ENCODE data around the gene FBH1. TPM values are rescaled to one million over a fixed set of nuclear protein-coding genes. Genes with fewer than 3 reads are reported as not detected.

Gene FBH1
- total and polyA plus RNA-seq, 10 of the 15 experiments (the other 5 are each of a cell fraction or from before 2014, with no cell fraction given): 6.1 to 67.6 (median 47.2) TPM

GRCh38 chr10:5862360-5862961, 27.6 kb upstream of the FBH1 start (continued):
- no peak for TF ChIP-seq CTCF (IDR thresholded peaks at IDR 0.05 in 2 of 3, conservative IDR thresholded peaks at IDR 0.05 in 1 of 3; ENCODE audit: control insufficient read depth in 2 of 3, extremely low read depth in 1 of 3, insufficient read depth in 1 of 3, low read depth in 3 of 3, low read length in 3 of 3)
- TF ChIP-seq CUX1 (IDR thresholded peaks at IDR 0.05; ENCODE audit: insufficient replicate concordance, low read depth, low read length): no peak
- peak; percentile 75 for TF ChIP-seq NR2C1 (IDR thresholded peaks at IDR 0.05)
- no peak for TF ChIP-seq NFYA (IDR thresholded peaks at IDR 0.05; ENCODE audit: borderline replicate concordance, low read depth, low read length)
- TF ChIP-seq MXI1 (IDR thresholded peaks at IDR 0.05; ENCODE audit: low read depth, low read length): no peak
- peak in 1 of 2 experiments; percentile 82; a peak in 2 of 4 replicates for TF ChIP-seq ETV6 (conservative IDR thresholded peaks at IDR 0.05 in 1 of 2, IDR thresholded peaks at IDR 0.05 in 1 of 2; ENCODE audit: borderline replicate concordance in 1 of 2, low read depth in 1 of 2)
- TF ChIP-seq ZNF24 (IDR thresholded peaks at IDR 0.05): peak; percentile 41; the same call in 1 of the 2 replicates
- peak; percentile 90 for TF ChIP-seq MTA2 (IDR thresholded peaks at IDR 0.05; ENCODE audit: low read depth)
- peak; percentile 85 for TF ChIP-seq BCL11A (IDR thresholded peaks at IDR 0.05; ENCODE audit: low read depth, low read length)
- peak; percentile 67 for TF ChIP-seq PKNOX1 (IDR thresholded peaks at IDR 0.05)
- TF ChIP-seq TCF7 (IDR thresholded peaks at IDR 0.05; ENCODE audit: borderline replicate concordance): peak; percentile 98
- peak; percentile 74 for TF ChIP-seq ZNF687 (IDR thresholded peaks at IDR 0.05)
- no peak for TF ChIP-seq SIN3A (IDR thresholded peaks at IDR 0.05; ENCODE audit: low read depth, low read length)
- peak; percentile 97 for TF ChIP-seq RUNX3 (IDR thresholded peaks at IDR 0.05; ENCODE audit: low read length)
- no peak for TF ChIP-seq SPI1 (IDR thresholded peaks at IDR 0.05; ENCODE audit: borderline replicate concordance, insufficient read depth, low read depth, low read length)
- peak in 1 of 2 experiments; percentile 81; a peak in 1 of 3 replicates for TF ChIP-seq EGR1 (IDR thresholded peaks at IDR 0.05; ENCODE audit: borderline replicate concordance in 1 of 2, low read depth in 2 of 2, low read length in 2 of 2)
- TF ChIP-seq BRCA1 (IDR thresholded peaks at IDR 0.05; ENCODE audit: low read depth, low read length): no peak

Data from GM12878 (cell line).